Lower leg skin (tissue), 4 donors: ENCODE results near the gene CNIH2. TPM values are rescaled to one million over a fixed set of nuclear protein-coding genes. Genes with fewer than 3 reads are reported as not detected.
A peak's percentile ranks its signal among the peaks of the same experiment; 100 is the strongest.

Source experiments
- DNase-seq, 2 donors: peaks; one replicate each; pipeline ENCODE4 v3.0.0-alpha.2; 2019; ENCODE audit warnings: low spot score in 2 of 2
- H3K4me3 ChIP-seq: fragments of 200-600 bp; sonication (generic); 2 replicates; pipeline ENCODE4 v1.5.1; 2017; ENCODE audit warnings: mild to moderate bottlenecking, low read depth; ENCODE audit not compliant: poor library complexity, severe bottlenecking
- CTCF ChIP-seq, 3 donors: fragments of 450-650 bp; IDR thresholded peaks; one replicate each; pipeline ENCODE4 v1.5.1; 2016; ENCODE audit warnings: antibody characterized with exemption in 3 of 3, mild to moderate bottlenecking in 3 of 3, moderate library complexity in 2 of 3
- POLR2A ChIP-seq, 2 donors: fragments of 450-650 bp; IDR thresholded peaks; one replicate each; pipeline ENCODE4 v1.6.1; 2016 to 2017; ENCODE audit warnings: antibody characterized with exemption in 2 of 2, mild to moderate bottlenecking in 1 of 2, moderate library complexity in 1 of 2
- WGBS, 2 donors: methylation state at CpG; one replicate each; pipeline ENCODE4 v1.1.5; 2018; 5-methylcytosine and 5-hydroxymethylcytosine counted together
- intact Hi-C: fragments of 100-400 bp; cut with DNase I; formaldehyde crosslinking; loops from one replicate; pipeline ENCODE4 v1.15.0; 2023; ENCODE audit warnings: low total_unique reads
- total RNA-seq, 4 donors: library from RNA; depleted of rRNA; stranded (reverse); fragments of >200 nt; gene quantifications; one replicate each; pipeline ENCODE4 v1.1.0, GENCODE V29; 2016

Gene CNIH2
- total RNA-seq, 4 donors from 2014 or later: 0.42 to 3.2 TPM; not detected in 2

- no peak for TF ChIP-seq CTCF (IDR thresholded peaks at IDR 0.05)
- TF ChIP-seq POLR2A (IDR thresholded peaks at IDR 0.05): no peak
- peak in 1 of 2 donors; percentile 89 for DNase-seq
- peak overlapping the region; percentile 11 for H3K4me3 ChIP-seq
- intact Hi-C loops: no loop called here
- WGBS, 2 donors: 40% methylated on average over 33 to 38 of the region's 38 CpGs
Measured at GRCh38 chr11:66313321-66314185, 35.6 kb downstream of the CNIH2 start.

- WGBS, 2 donors: 71 to 75% methylated on average over 1 of the region's 1 CpG
Measured at GRCh38 chr11:66314186-66314501, 36.2 kb downstream of the CNIH2 start.

GRCh38 chr11:66314561-66315497, 36.9 kb downstream of the CNIH2 start:
- DNase-seq: peak in 1 of 2 donors; percentile 84
- intact Hi-C loops: no loop called here
- 61 to 71% methylated on average over 5 to 15 of the region's 17 CpGs for WGBS, 2 donors
- no peak overlapping the region for H3K4me3 ChIP-seq
- no peak for TF ChIP-seq CTCF (IDR thresholded peaks at IDR 0.05)
- TF ChIP-seq POLR2A (IDR thresholded peaks at IDR 0.05): no peak

More at GRCh38 chr11:66314186-66314501, 36.2 kb downstream of the CNIH2 start:
- H3K4me3 ChIP-seq: no peak overlapping the region
- intact Hi-C loops: no loop called here
- no peak for TF ChIP-seq POLR2A (IDR thresholded peaks at IDR 0.05)
- no peak for TF ChIP-seq CTCF (IDR thresholded peaks at IDR 0.05)
- DNase-seq: no peak

- DNase-seq: peak in 1 of 2 donors; percentile 90
- intact Hi-C loops: no loop called here
- peak overlapping the region; percentile 10 for H3K4me3 ChIP-seq
- 71 to 75% methylated on average over 14 of the region's 14 CpGs for WGBS, 2 donors
- TF ChIP-seq CTCF (IDR thresholded peaks at IDR 0.05) (no peak), POLR2A (IDR thresholded peaks at IDR 0.05) (no peak)
Measured at GRCh38 chr11:66315498-66315885, 37.5 kb downstream of the CNIH2 start.

GRCh38 chr11:66315921-66316811, 38.2 kb downstream of the CNIH2 start:
- peak overlapping the region; percentile 10 for H3K4me3 ChIP-seq
- intact Hi-C loops: no loop called here
- DNase-seq: no peak
- 52 to 56% methylated on average over 7 to 29 of the region's 52 CpGs for WGBS, 2 donors
- no peak for TF ChIP-seq CTCF (IDR thresholded peaks at IDR 0.05)
- no peak for TF ChIP-seq POLR2A (IDR thresholded peaks at IDR 0.05)
